Adrenal gland (tissue), 12 donors: ENCODE measurements around the gene RFESD. TPM values are rescaled to one million over a fixed set of nuclear protein-coding genes. Genes with fewer than 3 reads are reported as not detected.
"Not testable (repeated sequence)": the region's sequence is repeated elsewhere in the genome, so short reads cannot be mapped to it uniquely, and the experiment has no call there.

Experiments
- DNase-seq, 7 donors: peaks; one replicate each; pipeline ENCODE4 v3.0.0-alpha.2; 2019 to 2020
- H3K27ac ChIP-seq, 5 donors: fragments of 200-600 bp; sonication (generic) in 4 of 5; 1 replicate in 3 of 5; 2 replicates in 2 of 5; pipeline versions ENCODE4 v1.5.1 to v1.8.0; 2016 to 2020; ENCODE audit warnings: mild to moderate bottlenecking in 1 of 5
- H3K27me3 ChIP-seq: fragments of 200-600 bp; 2 replicates; pipeline ENCODE4 v1.8.0; 2021
- H3K36me3 ChIP-seq, 2 donors: fragments of 200-600 bp; replicated peaks in 1 of 2; 1 replicate in 1 of 2; 2 replicates in 1 of 2; pipeline versions ENCODE4 v1.5.1 to v1.8.0; 2018 to 2022
- H3K4me1 ChIP-seq, 2 donors: fragments of 200-600 bp; replicated peaks in 1 of 2; 1 replicate in 1 of 2; 2 replicates in 1 of 2; pipeline versions ENCODE4 v1.5.1 to v1.8.0; 2018 to 2021
- H3K4me3 ChIP-seq, 4 donors: fragments of 200-600 bp; sonication (generic) in 3 of 4; one replicate each; pipeline ENCODE4 v1.5.1; 2016 to 2018
- H3K9me3 ChIP-seq, 3 donors: fragments of 200-600 bp; sonication (generic) in 1 of 3; replicated peaks in 1 of 3; 1 replicate in 2 of 3; 2 replicates in 1 of 3; pipeline versions ENCODE4 v1.5.1 to v1.8.0; 2016 to 2021
- POLR2A ChIP-seq, 2 donors: fragments of 450-650 bp; IDR thresholded peaks; one replicate each; pipeline ENCODE4 v1.6.1; 2017; ENCODE audit warnings: antibody characterized with exemption in 2 of 2, mild to moderate bottlenecking in 2 of 2, moderate library complexity in 1 of 2
- WGBS, 4 donors: extraction: QIAGEN DNeasy Blood & Tissue Kit in 2 of 4; methylation state at CpG; one replicate each; pipeline versions ENCODE4 v1.1.5 to v1.1.7; 2013 to 2017; 5-methylcytosine and 5-hydroxymethylcytosine counted together
- intact Hi-C, 2 donors: fragments of 100-400 bp; cut with DNase I; formaldehyde crosslinking; loops; one replicate each; pipeline versions ENCODE4 v1.14.1 to v1.15.0; 2022 to 2023
- polyA plus RNA-seq, 3 donors: library from polyadenylated mRNA; stranded (reverse); fragments of 200-250 nt in 2 of 3; fragments of 350-450 nt in 1 of 3; fragmentation: Illumina TruSeq in 1 of 3; extraction: RNeasy Lipid Tissue Mini Kit (QIAGEN cat#74804) in 1 of 3; gene quantifications; one replicate each; pipeline ENCODE4 v1.2.3, GENCODE V29; 2013 to 2014
- total RNA-seq, 9 donors: library from RNA; depleted of rRNA in 4 of 9; stranded (reverse); fragments of >200 nt in 4 of 9; fragments of 120-200 nt in 1 of 9; fragmentation: NEBNext Ultra II Directional in 1 of 9; extraction: Animal tissue kit (Norgen Biotek cat#: 25700) in 1 of 9; gene quantifications; one replicate each; pipeline versions ENCODE4 v1.1.0 to v1.2.4, GENCODE V29; 2013 to 2023
- TF ChIP-seq, protein P1 (sequence below), 6 experiments: fragments of 450-650 bp in 4 of 6; fragments of 200-600 bp in 2 of 6; sonication (generic) in 1 of 6; IDR thresholded peaks; 1 replicate in 5 of 6; 2 replicates in 1 of 6; pipeline versions ENCODE4 v1.5.1 to v1.8.0; 2016 to 2021; ENCODE audit warnings: antibody characterized with exemption in 6 of 6, mild to moderate bottlenecking in 2 of 6, moderate library complexity in 1 of 6
- donor health status: healthy with polysubstance abuse.
- donor health status: Bipolar disorder and iron deficiency.
- donor health status: DM: yes; HTN: yes; CAD: no.
- donor health status: DM: no; HTN: no; CAD: no.
- donor health status: DM: no; HTN: no; CAD: no.
- donor health status: DM: yes; HTN: yes; CAD: no.

The RFESD gene
- total and polyA plus RNA-seq, 12 donors = 0.43 to 6.8 (median 2.6) TPM

DNA sequence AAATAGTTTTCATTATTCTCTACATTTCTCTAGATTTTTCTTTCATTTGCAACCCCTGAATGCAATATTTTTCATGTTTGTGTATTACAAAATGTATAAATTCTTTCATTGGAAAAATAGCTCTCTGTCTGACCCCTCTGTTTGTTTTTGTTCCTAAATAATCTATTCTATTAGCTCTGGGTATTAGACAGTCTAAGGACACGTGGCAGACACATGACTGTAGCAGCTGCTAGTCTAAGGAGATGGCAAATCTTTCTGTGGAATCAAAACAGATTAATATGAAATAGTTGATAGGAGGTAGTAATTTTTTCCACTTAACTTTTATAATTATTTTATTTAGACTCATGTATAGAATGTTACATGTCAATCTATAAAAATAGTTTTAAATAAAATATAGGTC is 57.6 kb downstream of the RFESD start:
- 27 to 37% (median 29%) methylated on average over 1 of the region's 1 CpG for WGBS, 4 donors
- no peak overlapping the region for H3K4me3 ChIP-seq
- no peaks in the 10 kb centered on the region for H3K9me3 ChIP-seq
- no peaks in the 10 kb centered on the region for H3K27me3 ChIP-seq
- no peak overlapping the region for H3K27ac ChIP-seq
- TF ChIP-seq POLR2A (IDR thresholded peaks at IDR 0.05) = no peak
- TF ChIP-seq, protein P1, sequence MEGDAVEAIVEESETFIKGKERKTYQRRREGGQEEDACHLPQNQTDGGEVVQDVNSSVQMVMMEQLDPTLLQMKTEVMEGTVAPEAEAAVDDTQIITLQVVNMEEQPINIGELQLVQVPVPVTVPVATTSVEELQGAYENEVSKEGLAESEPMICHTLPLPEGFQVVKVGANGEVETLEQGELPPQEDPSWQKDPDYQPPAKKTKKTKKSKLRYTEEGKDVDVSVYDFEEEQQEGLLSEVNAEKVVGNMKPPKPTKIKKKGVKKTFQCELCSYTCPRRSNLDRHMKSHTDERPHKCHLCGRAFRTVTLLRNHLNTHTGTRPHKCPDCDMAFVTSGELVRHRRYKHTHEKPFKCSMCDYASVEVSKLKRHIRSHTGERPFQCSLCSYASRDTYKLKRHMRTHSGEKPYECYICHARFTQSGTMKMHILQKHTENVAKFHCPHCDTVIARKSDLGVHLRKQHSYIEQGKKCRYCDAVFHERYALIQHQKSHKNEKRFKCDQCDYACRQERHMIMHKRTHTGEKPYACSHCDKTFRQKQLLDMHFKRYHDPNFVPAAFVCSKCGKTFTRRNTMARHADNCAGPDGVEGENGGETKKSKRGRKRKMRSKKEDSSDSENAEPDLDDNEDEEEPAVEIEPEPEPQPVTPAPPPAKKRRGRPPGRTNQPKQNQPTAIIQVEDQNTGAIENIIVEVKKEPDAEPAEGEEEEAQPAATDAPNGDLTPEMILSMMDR (IDR thresholded peaks at IDR 0.05) = no peak
- peaks cover 5% of the 10 kb centered on the region in 2 donors for H3K4me1 ChIP-seq
- intact Hi-C loops = no loop called here
- no peak for DNase-seq
- H3K36me3 ChIP-seq = no peaks in the 10 kb centered on the region

GRCh38 chr5:95706196-95706595 is 59.6 kb downstream of the RFESD start:
- H3K36me3 ChIP-seq, DNase-seq, intact Hi-C loops, H3K4me3 ChIP-seq, H3K9me3 ChIP-seq, H3K27me3 ChIP-seq, H3K27ac ChIP-seq: not testable (repeated sequence)
- peaks cover 5 to 11% of the 10 kb centered on the region in 2 donors for H3K4me1 ChIP-seq
- 89 to 100% (median 96%) methylated on average over 2 to 5 of the region's 5 CpGs for WGBS, 4 donors

- no peaks in the 10 kb centered on the region for H3K36me3 ChIP-seq
- 81 to 94% (median 90%) methylated on average over 9 of the region's 9 CpGs for WGBS, 4 donors
- H3K27me3 ChIP-seq = no peaks in the 10 kb centered on the region
- H3K9me3 ChIP-seq = no peaks in the 10 kb centered on the region
- no peak for DNase-seq
- no peak for TF ChIP-seq POLR2A (IDR thresholded peaks at IDR 0.05)
- no peak overlapping the region for H3K4me3 ChIP-seq
- peaks cover 5 to 11% of the 10 kb centered on the region in 2 donors for H3K4me1 ChIP-seq
- intact Hi-C loops = no loop called here
- no peak overlapping the region for H3K27ac ChIP-seq
These were observed 60.5 kb downstream of the RFESD start for GRCh38 chr5:95707055-95707454.

Other genes starting within 250 kb of the RFESD start
- gene SKIC3, start 91.8 kb upstream of the RFESD start, total RNA-seq = 100 to 1,000 TPM in 1 of 9 donors, 10 to 100 TPM in 8; 36.9 to 108 (median 73.5) TPM
- 10 to 100 TPM; 17.5 to 82.7 (median 18.4) TPM for gene SKIC3, start 91.8 kb upstream of the RFESD start, polyA plus RNA-seq
- 10 to 100 TPM in 3 of 9 donors, 1 to 10 TPM in 6; 4.3 to 15.3 (median 8.6) TPM for gene ARSK, start 91.7 kb upstream of the RFESD start, total RNA-seq
- 10 to 100 TPM in 1 of 3 donors, 1 to 10 TPM in 2; 2.3 to 13.5 (median 3.3) TPM for gene ARSK, start 91.7 kb upstream of the RFESD start, polyA plus RNA-seq
- under 1 TPM; 0.06 to 0.74 (median 0.35) TPM for gene GPR150, start 26.7 kb upstream of the RFESD start, total RNA-seq
- under 1 TPM; 0.03 to 0.40 (median 0.11) TPM for gene GPR150, start 26.7 kb upstream of the RFESD start, polyA plus RNA-seq
- gene SPATA9, start 36.2 kb downstream of the RFESD start, total RNA-seq = 1 to 10 TPM in 2 of 9 donors, under 1 TPM in 3, not detected in 4; 0.36 to 1.8 (median 0.63) TPM
- gene SPATA9, start 36.2 kb downstream of the RFESD start, polyA plus RNA-seq = 1 to 10 TPM in 1 of 3 donors, under 1 TPM in 1, not detected in 1; 0.26 to 2.7 TPM
- gene RHOBTB3, start 84.6 kb downstream of the RFESD start, total RNA-seq = 100 to 1,000 TPM in 6 of 9 donors, 10 to 100 TPM in 3; 91.8 to 258 (median 159) TPM
- 10 to 100 TPM; 23.9 to 56.9 (median 28.2) TPM for gene RHOBTB3, start 84.6 kb downstream of the RFESD start, polyA plus RNA-seq
- 100 to 1,000 TPM in 6 of 9 donors, 10 to 100 TPM in 3; 55.7 to 236 (median 131) TPM for gene GLRX, start 175.9 kb downstream of the RFESD start, total RNA-seq
- 100 to 1,000 TPM in 1 of 3 donors, 10 to 100 TPM in 2; 84.8 to 279 (median 85.2) TPM for gene GLRX, start 175.9 kb downstream of the RFESD start, polyA plus RNA-seq